Tibial artery (tissue), 4 donors: ENCODE measurements around the gene ZNF471.

ENCODE experiments used
- DNase-seq, 2 donors: peaks; one replicate each; pipeline ENCODE4 v3.0.0-alpha.2; 2019
- H3K27ac ChIP-seq, 2 donors: fragments of 200-600 bp; sonication (generic) in 1 of 2; 1 replicate in 1 of 2; 2 replicates in 1 of 2; pipeline ENCODE4 v1.5.1; 2018 to 2019; ENCODE audit warnings: mild to moderate bottlenecking in 1 of 2
- H3K27me3 ChIP-seq, 2 donors: fragments of 200-600 bp; sonication (generic) in 1 of 2; one replicate each; pipeline versions ENCODE4 v1.5.1 to v1.6.0; 2016 to 2019
- H3K36me3 ChIP-seq, 3 donors: fragments of 200-600 bp; sonication (generic) in 2 of 3; one replicate each; pipeline ENCODE4 v1.5.1; 2016 to 2019; ENCODE audit warnings: mild to moderate bottlenecking in 2 of 3
- H3K4me1 ChIP-seq, 4 donors: fragments of 200-600 bp; sonication (generic) in 2 of 4; 1 replicate in 3 of 4; 2 replicates in 1 of 4; pipeline ENCODE4 v1.5.1; 2016 to 2019
- H3K4me3 ChIP-seq, 2 donors: fragments of 200-600 bp; sonication (generic) in 1 of 2; 1 replicate in 1 of 2; 2 replicates in 1 of 2; pipeline ENCODE4 v1.5.1; 2018 to 2019; ENCODE audit warnings: mild to moderate bottlenecking in 2 of 2
- H3K9me3 ChIP-seq, 3 donors: fragments of 200-600 bp; sonication (generic) in 1 of 3; one replicate each; pipeline ENCODE4 v1.5.1; 2016 to 2019
- intact Hi-C: fragments of 100-400 bp; cut with DNase I; formaldehyde crosslinking; loops from one replicate; pipeline ENCODE4 v1.15.0; 2023; ENCODE audit warnings: low total_unique reads
- TF ChIP-seq, protein P1 (sequence below), 2 experiments: fragments of 200-600 bp in 1 of 2; fragments of 450-650 bp in 1 of 2; IDR thresholded peaks; one replicate each; pipeline ENCODE4 v1.5.1; 2017 to 2019; ENCODE audit warnings: antibody characterized with exemption in 2 of 2, mild to moderate bottlenecking in 1 of 2, moderate library complexity in 1 of 2

The ZNF471 gene

DNA sequence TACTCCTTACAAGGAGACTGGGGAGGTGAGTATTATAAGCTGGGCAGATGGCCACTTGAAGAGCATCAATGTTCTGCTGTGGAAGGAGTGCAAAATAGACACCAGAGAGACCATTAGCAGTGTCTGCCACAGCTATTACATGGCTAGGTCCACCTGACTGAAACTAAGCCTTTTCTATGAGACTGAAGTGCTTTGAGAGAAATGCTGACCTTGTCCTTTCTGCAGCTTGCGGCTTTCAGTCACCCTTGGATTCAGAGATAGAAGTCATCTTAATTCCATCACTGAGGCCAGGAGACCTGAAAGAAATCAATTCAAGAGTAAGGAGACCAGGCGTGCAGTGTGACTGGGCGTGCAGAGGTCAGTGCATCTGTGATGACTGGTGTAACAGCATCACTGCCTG is 29.8 kb downstream of the ZNF471 start:
- intact Hi-C loops = no loop called here
- Histone ChIP-seq H3K27ac (peak overlapping the region in 1 of 2 donors; percentile 85), H3K36me3 (peaks cover 31 to 55% (median 47%) of the 10 kb centered on the region in 3 donors), H3K27me3 (no peaks in the 10 kb centered on the region), H3K4me3 (peak overlapping the region; percentile 68 to 70), H3K9me3 (peaks cover 4 to 66% (median 60%) of the 10 kb centered on the region in 3 donors), H3K4me1 (peaks cover 0 to 19% (median 13%) of the 10 kb centered on the region in 4 donors)
- TF ChIP-seq, protein P1, sequence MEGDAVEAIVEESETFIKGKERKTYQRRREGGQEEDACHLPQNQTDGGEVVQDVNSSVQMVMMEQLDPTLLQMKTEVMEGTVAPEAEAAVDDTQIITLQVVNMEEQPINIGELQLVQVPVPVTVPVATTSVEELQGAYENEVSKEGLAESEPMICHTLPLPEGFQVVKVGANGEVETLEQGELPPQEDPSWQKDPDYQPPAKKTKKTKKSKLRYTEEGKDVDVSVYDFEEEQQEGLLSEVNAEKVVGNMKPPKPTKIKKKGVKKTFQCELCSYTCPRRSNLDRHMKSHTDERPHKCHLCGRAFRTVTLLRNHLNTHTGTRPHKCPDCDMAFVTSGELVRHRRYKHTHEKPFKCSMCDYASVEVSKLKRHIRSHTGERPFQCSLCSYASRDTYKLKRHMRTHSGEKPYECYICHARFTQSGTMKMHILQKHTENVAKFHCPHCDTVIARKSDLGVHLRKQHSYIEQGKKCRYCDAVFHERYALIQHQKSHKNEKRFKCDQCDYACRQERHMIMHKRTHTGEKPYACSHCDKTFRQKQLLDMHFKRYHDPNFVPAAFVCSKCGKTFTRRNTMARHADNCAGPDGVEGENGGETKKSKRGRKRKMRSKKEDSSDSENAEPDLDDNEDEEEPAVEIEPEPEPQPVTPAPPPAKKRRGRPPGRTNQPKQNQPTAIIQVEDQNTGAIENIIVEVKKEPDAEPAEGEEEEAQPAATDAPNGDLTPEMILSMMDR (IDR thresholded peaks at IDR 0.05) = no peak
- no peak for DNase-seq

DNA sequence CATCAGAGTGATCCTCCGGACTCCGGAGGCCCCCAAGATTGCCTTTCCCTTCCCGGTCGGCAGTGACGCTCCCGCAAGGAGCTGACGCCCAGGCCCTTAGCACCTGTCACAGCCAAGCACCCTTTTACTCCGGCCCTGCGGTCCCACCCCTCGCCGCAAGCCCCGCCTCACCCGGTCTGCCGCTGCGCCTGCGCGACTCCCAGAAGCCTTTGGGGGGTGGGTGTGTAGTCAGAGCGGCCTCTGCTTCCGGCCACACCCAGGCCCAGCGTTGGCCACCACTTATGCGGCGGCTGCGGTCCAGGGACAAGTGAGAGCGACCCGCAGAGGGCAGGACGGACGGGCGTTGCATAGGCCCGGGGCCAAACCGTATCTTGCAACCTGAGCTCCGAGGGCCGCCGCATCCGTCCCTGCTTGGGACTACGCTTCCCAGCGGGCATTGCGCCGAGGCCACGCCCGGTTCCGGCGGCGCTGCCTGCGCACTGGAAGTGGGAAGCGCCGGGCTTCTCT is 30.7 kb downstream of the ZNF471 start:
- Histone ChIP-seq H3K4me3 (peak overlapping the region; percentile 68 to 70), H3K27ac (peak overlapping the region; percentile 85), H3K4me1 (peaks cover 0 to 19% (median 13%) of the 10 kb centered on the region in 4 donors), H3K9me3 (peaks cover 4 to 64% (median 57%) of the 10 kb centered on the region in 3 donors), H3K27me3 (no peaks in the 10 kb centered on the region), H3K36me3 (peaks cover 37 to 55% (median 50%) of the 10 kb centered on the region in 3 donors)
- TF ChIP-seq, protein P1 (IDR thresholded peaks at IDR 0.05) = peak in 1 of 2 experiments; percentile 35
- DNase-seq = peak; percentile 86 to 95
- intact Hi-C loops = no loop called here

DNA sequence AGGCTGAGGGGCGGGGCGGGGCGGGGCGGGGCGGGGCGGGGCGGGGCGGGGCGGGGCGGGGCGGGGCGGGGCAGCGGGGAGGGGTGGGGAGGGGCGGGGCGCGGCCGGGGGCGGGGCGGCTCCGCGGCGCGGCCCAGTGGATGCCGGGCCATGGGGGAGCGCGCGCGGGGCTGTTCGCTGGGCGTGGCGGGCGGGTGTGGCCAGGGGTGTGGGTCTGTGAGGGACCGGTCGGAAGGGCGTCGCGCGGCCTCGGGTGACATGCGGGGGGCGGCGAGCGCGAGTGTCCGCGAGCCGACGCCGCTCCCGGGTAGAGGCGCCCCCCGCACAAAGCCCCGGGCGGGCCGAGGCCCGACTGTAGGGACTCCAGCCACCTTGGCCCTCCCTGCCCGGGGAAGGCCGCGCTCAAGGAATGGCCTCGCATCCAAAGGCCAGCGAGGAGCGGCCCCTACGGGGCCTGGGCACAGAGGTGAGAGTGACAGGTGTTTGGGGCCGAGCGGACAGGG is 31.2 kb downstream of the ZNF471 start, which contains the start of gene ZFP28:
Gene ZFP28, plus strand, starts transcription at position 188 of the 503 bp plus-strand sequence. Its CDS starts 71 bp downstream, at position 259.
- H3K4me3 ChIP-seq = peak within 1 kb of the TSS; percentile 68 to 70
- intact Hi-C loops = no loop called here
- peaks cover 42 to 55% (median 50%) of the 10 kb centered on the region in 3 donors for H3K36me3 ChIP-seq
- peak within 1 kb of the TSS; percentile 85 for H3K27ac ChIP-seq
- no peaks in the 10 kb centered on the region for H3K27me3 ChIP-seq
- DNase-seq = peak; percentile 73 to 89
- TF ChIP-seq, protein P1 (IDR thresholded peaks at IDR 0.05) = no peak
- H3K9me3 ChIP-seq = peaks cover 3 to 62% (median 57%) of the 10 kb centered on the region in 3 donors
- H3K4me1 ChIP-seq = peaks cover 0 to 19% (median 13%) of the 10 kb centered on the region in 4 donors

DNA sequence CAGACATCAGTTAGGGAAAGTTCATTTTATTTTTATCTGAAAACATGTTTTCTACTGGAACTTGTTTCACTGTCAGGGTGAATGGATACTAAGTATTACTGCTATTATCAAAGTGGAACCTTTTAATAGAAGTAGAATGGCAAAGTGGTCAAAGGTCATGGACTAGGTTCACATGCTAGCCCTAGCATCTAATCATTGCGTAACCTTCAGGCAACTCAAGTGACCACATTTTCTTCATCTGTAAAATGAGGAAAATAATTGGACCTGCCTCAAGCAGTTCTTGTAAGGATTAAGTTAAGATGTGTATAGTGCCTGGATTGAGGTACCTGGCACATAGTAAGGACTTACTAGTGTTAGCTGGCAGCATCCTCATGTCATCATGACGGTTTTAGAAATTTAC is 36.1 kb downstream of the ZNF471 start:
- no peak for DNase-seq
- Histone ChIP-seq H3K27me3 (no peaks in the 10 kb centered on the region), H3K36me3 (peaks cover 83 to 89% (median 89%) of the 10 kb centered on the region in 3 donors), H3K27ac (no peak overlapping the region), H3K9me3 (peaks cover 6 to 70% (median 69%) of the 10 kb centered on the region in 3 donors), H3K4me1 (peaks cover 0 to 17% (median 9%) of the 10 kb centered on the region in 4 donors), H3K4me3 (no peak overlapping the region)
- intact Hi-C loops = no loop called here
- TF ChIP-seq, protein P1 (IDR thresholded peaks at IDR 0.05) = no peak

DNA sequence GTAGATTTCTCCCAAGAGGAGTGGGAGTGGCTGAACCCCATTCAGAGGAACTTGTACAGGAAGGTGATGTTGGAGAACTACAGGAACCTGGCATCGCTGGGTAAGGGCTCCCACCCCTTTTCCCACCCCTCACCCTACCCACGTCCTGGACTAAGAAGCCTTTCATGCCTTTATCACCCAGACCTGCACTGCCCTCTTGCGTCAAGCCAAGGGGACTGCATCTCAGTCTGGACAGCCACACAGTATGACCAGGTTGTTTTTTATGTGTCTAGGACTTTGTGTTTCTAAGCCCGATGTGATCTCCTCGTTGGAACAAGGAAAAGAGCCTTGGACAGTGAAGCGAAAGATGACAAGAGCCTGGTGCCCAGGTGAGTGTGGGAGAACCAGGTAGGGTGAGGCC is 39.9 kb downstream of the ZNF471 start:
- TF ChIP-seq, protein P1 (IDR thresholded peaks at IDR 0.05) = no peak
- peaks cover 92 to 100% (median 97%) of the 10 kb centered on the region in 3 donors for H3K36me3 ChIP-seq
- no peaks in the 10 kb centered on the region for H3K27me3 ChIP-seq
- H3K4me3 ChIP-seq = no peak overlapping the region
- intact Hi-C loops = no loop called here
- no peak for DNase-seq
- no peaks in the 10 kb centered on the region for H3K4me1 ChIP-seq
- H3K9me3 ChIP-seq = peaks cover 6 to 95% (median 79%) of the 10 kb centered on the region in 3 donors
- no peak overlapping the region for H3K27ac ChIP-seq
